Measurements from ENCODE around the gene KLF7.

KLF7 gene

GRCh38 chr2:207165121-207166038 is at the start of gene KLF7:
Gene KLF7, minus strand, starts transcription at chr2:207165948. Its CDS starts 380 bp downstream, at chr2:207165568.
- peak within 1 kb of the TSS; percentile 96 for H3K27ac ChIP-seq

GRCh38 chr2:207215308-207215707 is 49.6 kb upstream of the KLF7 start:
- no peak overlapping the region for H3K27ac ChIP-seq
- TF ChIP-seq CTCF (IDR thresholded peaks at IDR 0.05) (no peak), ZFX (IDR thresholded peaks at IDR 0.05; ENCODE audit: borderline replicate concordance) (no peak)

More at GRCh38 chr2:207165121-207166038, at the start of gene KLF7:
- no peak for TF ChIP-seq ZFX (IDR thresholded peaks at IDR 0.05; ENCODE audit: borderline replicate concordance)
- TF ChIP-seq CTCF (IDR thresholded peaks at IDR 0.05) = no peak

GRCh38 chr2:207214446-207214845 is 48.7 kb upstream of the KLF7 start:
- TF ChIP-seq CTCF (IDR thresholded peaks at IDR 0.05) = no peak
- TF ChIP-seq ZFX (IDR thresholded peaks at IDR 0.05; ENCODE audit: borderline replicate concordance) = no peak

GRCh38 chr2:207206011-207206410 is 40.3 kb upstream of the KLF7 start:
- TF ChIP-seq CTCF (IDR thresholded peaks at IDR 0.05) (no peak), ZFX (IDR thresholded peaks at IDR 0.05; ENCODE audit: borderline replicate concordance) (no peak)
- no peak overlapping the region for H3K27ac ChIP-seq

More at GRCh38 chr2:207214446-207214845, 48.7 kb upstream of the KLF7 start:
- H3K27ac ChIP-seq = no peak overlapping the region

- TF ChIP-seq ZFX (IDR thresholded peaks at IDR 0.05; ENCODE audit: borderline replicate concordance) (no peak), CTCF (IDR thresholded peaks at IDR 0.05) (no peak)
Measured at GRCh38 chr2:207205173-207205957, 39.6 kb upstream of the KLF7 start.

DNA sequence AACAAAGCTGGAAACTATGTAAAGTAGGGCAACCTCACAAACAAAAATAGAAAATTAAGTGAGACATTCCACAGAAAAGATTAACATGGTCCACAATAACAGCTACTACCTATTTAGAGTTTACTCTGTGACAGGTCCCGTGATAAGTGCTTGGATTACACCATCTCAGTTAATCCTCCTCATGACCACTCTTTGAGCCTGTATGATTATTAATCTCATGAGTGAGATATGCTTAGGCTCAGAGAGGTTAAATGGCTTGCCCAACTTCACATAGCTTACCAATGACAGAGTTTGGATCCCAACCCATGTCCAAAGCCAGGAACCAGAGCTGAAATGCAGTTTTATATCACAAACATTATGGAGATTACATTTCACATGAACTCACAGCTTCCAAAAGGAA is 37.3 kb upstream of the KLF7 start:
- no peak for TF ChIP-seq ZFX (IDR thresholded peaks at IDR 0.05; ENCODE audit: borderline replicate concordance)
- TF ChIP-seq CTCF (IDR thresholded peaks at IDR 0.05) = no peak
- no peak overlapping the region for H3K27ac ChIP-seq

More at GRCh38 chr2:207205173-207205957, 39.6 kb upstream of the KLF7 start:
- H3K27ac ChIP-seq = no peak overlapping the region

Measured in 22Rv1 (cell line).